H7 (cell line): ENCODE data around the gene ATP5F1B. TPM values are rescaled to one million over a fixed set of nuclear protein-coding genes. Genes with fewer than 3 reads are reported as not detected.

Experiments
- total RNA-seq: library from RNA; depleted of rRNA; stranded (reverse); fragments of >200 nt; shearing (Covaris generic); gene quantifications from 2 replicates; pipeline ENCODE4 v1.2.3, GENCODE V29; 2014; rRNA removed

Gene ATP5F1B
- total RNA-seq, 1 experiment from 2014 or later = 1,061 TPM

Other genes starting within 250 kb of the ATP5F1B start
- gene TIMELESS, start 196.6 kb downstream of the ATP5F1B start, total RNA-seq = 13.3 and 15.7 TPM in 2 replicates
- not detected in 2 replicates for gene MIP, start 191.3 kb downstream of the ATP5F1B start, total RNA-seq
- 2.3 TPM in 2 replicates for gene SPRYD4, start 177.4 kb downstream of the ATP5F1B start, total RNA-seq
- gene GLS2, start 157.8 kb downstream of the ATP5F1B start, total RNA-seq = 2.2 and 5.5 TPM in 2 replicates
- gene RBMS2, start 124.2 kb downstream of the ATP5F1B start, total RNA-seq = 6.1 and 8.5 TPM in 2 replicates
- 23.6 and 24.6 TPM in 2 replicates for gene BAZ2A, start 15.7 kb downstream of the ATP5F1B start, total RNA-seq
- 167 and 189 TPM in 2 replicates for gene PTGES3, start 42.3 kb upstream of the ATP5F1B start, total RNA-seq
- 1,507 and 1,762 TPM in 2 replicates for gene NACA, start 79.3 kb upstream of the ATP5F1B start, total RNA-seq
- gene PRIM1, start 106.3 kb upstream of the ATP5F1B start, total RNA-seq = 44.0 and 70.2 TPM in 2 replicates
- 3.5 and 6.7 TPM in 2 replicates for gene HSD17B6, start 117.3 kb upstream of the ATP5F1B start, total RNA-seq